HG02981 (cell line): ENCODE measurements around the gene RAB6B.
A peak's percentile ranks its signal among the peaks of the same experiment; 100 is the strongest.
"Not testable (repeated sequence)": the region's sequence is repeated elsewhere in the genome, so short reads cannot be mapped to it uniquely, and the experiment has no call there.

Experiments
- ATAC-seq: cut with Tn5 transposase; IDR thresholded peaks from one replicate; pipeline ENCODE4 v1.9.1; 2021; ENCODE audit warnings: mild to moderate bottlenecking, moderate library complexity; ENCODE audit not compliant: unreplicated experiment

Gene RAB6B

GRCh38 chr3:133820889-133821675, 74.6 kb downstream of the RAB6B start:
- no peak for ATAC-seq

- ATAC-seq, result no peak
These were observed 75.6 kb downstream of the RAB6B start for GRCh38 chr3:133820129-133820528.

GRCh38 chr3:133815386-133815785, 80.3 kb downstream of the RAB6B start:
- ATAC-seq, result no peak

DNA sequence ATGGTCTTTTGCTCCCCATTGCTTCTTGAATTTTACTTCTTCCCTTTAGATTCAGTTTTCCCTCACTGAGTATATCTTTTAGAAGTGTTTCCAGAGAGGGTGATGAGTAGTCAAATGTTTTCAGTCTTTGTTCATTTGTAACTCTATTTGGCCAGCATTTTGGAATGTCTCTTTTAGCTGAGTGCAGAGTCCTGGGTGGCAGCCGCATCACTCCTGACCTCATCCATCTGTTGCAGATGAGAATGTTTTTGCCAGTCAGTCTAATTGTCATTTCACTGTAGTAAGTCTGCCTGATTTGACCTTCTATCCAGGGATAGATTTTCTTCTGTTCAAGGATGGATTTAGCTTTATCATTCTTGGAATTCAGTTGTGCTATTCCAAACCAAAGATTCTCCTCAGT, 82.8 kb downstream of the RAB6B start:
- ATAC-seq, result no peak

DNA sequence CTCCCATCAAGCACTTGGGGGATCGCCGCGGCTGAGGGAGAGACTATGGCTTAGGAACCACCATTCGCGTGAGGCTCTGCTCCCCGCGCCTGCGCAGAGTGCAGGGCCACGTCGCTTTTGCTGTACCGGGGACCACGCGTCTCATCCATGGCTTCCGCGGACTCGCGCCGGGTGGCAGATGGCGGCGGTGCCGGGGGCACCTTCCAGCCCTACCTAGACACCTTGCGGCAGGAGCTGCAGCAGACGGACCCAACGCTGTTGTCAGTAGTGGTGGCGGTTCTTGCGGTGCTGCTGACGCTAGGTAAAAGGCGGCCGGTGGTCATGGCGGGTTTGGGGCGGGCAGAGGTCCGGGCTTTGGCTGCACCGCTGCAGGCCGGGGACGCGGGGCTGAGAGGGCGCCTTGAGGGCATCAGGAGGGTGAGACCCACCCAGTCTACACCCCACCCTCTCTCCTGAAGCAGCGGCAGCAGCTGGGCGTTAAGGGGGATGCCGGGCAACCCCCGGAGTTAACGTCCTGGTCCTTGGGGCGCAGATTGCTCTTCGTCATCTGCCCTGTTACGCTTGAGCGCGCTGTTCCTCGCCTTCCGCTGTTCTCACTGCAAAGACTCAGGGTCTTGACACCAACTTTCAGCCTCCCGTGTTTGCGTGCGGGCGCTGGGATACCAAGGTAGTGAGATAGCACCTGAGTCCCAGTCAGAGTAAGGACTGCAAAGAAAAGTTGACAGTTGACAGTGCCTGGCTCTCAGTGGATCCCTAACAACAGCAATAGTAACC, 89.8 kb downstream of the RAB6B start, which contains the start of gene SRPRB:
SRPRB (plus strand) TSS at position 114 of the 774 bp plus-strand sequence; CDS start at position 148, 34 bp downstream.
- ATAC-seq, result peak; percentile 97

DNA sequence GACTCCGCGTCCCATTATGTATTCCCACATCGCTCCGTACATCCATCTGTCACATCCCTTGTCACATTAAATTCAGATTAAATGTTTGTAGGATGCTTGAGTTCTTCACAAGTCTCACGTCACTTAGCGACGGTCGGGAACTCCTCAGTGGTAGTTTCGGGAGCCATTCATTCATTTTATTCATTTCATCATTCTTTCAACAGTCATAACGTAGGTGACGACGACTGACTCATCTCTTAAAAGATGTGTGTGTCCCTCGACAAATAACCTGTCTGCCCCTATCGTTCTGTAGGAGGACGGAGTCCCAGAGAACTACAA, 90.3 kb downstream of the RAB6B start:
- no peak for ATAC-seq

GRCh38 chr3:133804896-133805295, 90.8 kb downstream of the RAB6B start:
- no peak for ATAC-seq

- no peak for ATAC-seq
These were observed 92.2 kb downstream of the RAB6B start for GRCh38 chr3:133803469-133803868.

DNA sequence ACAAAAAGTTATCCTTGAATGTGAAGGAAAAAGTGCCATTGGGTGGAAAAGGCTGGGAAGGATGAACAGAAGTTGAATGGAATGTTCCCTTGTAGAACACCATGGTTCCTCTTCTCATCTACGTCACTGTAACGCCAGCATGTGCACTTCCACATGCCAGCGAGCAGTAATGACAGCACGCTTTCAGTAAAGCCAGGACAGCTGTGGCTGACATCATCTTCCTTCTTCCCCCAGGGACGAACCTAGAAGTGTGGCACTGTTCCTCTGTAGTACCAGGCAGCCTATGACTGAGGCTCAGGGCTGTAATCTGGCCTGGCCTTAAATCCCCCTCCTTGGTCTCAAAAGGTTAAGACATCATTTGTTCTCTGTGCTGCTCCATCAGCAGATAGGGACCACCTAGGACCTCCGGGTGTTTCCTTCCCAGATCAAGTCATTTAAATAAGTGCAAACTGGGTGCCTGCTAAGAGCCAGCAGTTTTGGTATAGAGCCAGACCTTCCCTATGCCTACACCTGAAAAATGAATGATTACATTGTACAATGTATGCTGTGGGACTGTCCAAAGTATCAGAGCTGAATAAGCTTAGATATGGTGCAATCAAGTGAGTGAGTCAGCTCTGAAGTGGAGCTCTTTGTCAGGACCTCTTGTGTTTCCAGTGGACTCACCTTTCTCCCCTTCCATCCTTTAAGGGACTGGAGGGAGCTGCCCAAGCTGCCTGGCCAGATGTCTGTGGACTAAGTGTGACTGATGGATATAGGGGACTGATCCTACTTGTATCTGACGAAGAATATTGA, 95.7 kb downstream of the RAB6B start:
- ATAC-seq, result no peak

DNA sequence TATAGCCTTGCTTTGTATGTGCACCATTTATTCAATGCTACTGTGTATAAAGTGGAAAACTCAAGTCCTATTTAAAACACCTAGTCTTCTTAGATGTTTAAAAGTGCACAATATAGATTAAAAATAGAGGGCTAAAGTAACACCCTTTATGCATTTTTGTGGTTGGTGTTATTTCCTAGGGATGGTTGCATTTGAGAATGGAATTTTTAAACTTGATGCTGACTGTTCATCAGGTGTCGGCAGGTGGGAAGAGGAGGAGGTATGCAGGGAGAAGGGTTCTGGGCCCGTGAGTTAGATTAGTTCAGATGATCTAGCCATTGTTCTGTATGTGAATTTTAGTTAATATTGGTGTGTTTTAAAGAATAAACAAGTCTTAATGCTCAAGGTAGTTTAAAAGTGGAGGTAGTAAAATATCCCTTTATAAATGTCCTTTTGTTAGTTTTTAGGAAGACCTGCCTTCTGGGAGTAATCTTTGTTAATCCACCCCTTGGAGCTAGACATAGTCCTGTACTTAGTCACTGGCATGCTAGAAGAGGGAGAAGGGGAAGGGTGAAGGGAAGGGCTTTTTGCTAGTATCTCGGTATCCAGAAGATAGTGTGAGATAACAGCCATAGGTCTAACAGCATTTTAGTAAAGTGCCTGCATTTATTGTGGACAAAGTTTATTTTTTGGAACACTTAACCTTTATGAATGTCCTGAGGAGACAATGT, 98.1 kb downstream of the RAB6B start:
- no peak for ATAC-seq

GRCh38 chr3:133792171-133792763, 103.4 kb downstream of the RAB6B start:
- no peak for ATAC-seq

GRCh38 chr3:133788024-133788423, 107.7 kb downstream of the RAB6B start:
- no peak for ATAC-seq

DNA sequence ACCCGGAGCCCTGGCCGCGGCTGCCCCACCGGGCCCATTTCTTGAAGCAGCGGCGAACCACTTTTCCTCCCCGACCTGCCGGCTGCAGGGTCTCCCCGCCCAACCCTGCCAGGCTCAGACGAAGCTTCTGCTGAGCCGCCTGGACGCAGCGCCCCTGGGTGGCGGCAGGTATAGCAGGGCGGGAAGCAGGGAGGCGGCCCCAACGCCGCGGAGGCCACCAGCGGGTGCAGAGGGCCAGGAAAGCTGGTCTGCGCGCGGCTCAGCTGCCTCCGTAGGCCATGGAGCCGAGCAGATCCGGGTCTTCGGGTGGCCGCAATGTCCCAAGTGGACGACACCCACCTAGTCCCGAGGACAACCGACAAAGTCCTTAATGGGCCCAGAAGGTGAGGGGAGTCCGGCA, 111.9 kb downstream of the RAB6B start:
- no peak for ATAC-seq

- ATAC-seq, result no peak
These were observed 113.2 kb downstream of the RAB6B start for GRCh38 chr3:133782454-133782853.

GRCh38 chr3:133781570-133781969, 114.1 kb downstream of the RAB6B start:
- no peak for ATAC-seq

- ATAC-seq, result not testable (repeated sequence)
These were observed 114.9 kb downstream of the RAB6B start for GRCh38 chr3:133780756-133781155.

DNA sequence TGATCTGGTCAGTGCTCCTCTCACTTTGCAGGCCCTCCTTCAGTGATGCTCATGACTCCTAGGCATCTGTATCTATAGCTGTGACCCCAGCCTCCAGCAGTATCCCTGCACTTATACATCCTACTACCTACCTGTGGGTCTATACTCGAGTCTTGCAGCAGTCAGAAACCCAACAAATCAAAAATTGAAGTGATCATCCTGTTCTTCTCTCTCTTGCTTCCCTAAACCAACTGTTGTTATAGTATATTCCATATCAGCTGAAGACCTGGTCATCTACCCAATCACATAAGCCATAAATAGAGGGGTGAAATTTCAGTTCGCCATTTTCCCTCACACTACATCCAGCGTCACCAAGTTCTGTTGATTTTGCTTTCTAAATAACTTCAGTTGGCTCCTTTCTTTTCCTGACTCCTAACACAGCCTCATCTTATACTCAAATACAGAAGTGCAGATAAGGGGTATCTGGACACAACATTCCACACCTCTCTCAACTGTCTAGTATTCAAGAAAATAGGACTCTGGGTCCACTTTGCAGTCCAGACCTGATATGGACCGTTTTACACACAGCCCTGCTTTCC, 116.0 kb downstream of the RAB6B start:
- no peak for ATAC-seq

GRCh38 chr3:133777807-133778568, 117.7 kb downstream of the RAB6B start:
- no peak for ATAC-seq

DNA sequence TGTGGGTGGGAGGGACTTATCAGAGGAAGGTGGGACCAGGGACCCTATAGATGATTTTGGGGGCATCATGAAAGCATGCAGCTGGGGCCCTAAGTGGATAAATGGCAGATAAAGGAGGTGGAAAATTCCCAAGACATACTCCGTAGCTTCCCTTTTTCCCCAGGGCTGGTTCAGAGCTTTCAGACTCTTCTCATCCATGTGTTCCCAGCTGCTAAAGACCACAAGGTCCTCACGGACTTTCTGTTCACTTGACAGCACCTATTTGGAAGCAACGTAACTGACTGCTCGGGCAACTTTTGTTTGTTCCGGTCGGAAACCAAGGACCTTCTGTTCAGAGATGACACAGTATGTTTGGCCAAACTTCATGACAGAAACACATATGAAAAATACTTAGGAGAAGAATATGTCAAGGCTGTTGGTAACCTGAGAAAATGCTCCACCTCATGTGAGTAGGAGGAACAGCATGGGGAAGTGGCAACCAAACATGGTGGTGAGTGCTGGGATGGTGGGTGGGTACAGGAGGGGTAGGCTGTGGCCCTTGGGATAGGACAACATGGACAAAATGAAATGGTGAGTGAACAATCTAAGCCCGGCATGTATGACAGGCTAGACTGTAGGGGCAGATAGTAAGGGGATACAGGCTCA, 118.8 kb downstream of the RAB6B start:
- no peak for ATAC-seq
